ENCODE measurements around the gene PUSL1.

DNA sequence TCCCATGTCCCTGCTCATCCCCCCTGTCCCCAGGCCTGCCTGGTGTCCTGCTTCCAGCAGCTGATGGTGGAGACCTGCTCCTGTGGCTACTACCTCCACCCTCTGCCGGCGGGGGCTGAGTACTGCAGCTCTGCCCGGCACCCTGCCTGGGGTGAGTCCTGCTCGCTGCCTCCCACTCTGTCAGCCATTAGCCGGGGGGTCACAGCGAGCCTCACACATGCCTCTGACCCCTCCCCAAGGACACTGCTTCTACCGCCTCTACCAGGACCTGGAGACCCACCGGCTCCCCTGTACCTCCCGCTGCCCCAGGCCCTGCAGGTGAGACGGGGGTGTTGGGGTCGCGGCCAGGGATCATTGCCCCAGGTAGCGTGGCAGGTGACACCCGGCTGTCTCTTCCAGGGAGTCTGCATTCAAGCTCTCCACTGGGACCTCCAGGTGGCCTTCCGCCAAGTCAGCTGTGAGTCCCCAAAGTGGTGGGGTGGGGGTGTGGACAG lies 18.1 kb upstream of the PUSL1 start:
- TF ChIP-seq, protein P1, sequence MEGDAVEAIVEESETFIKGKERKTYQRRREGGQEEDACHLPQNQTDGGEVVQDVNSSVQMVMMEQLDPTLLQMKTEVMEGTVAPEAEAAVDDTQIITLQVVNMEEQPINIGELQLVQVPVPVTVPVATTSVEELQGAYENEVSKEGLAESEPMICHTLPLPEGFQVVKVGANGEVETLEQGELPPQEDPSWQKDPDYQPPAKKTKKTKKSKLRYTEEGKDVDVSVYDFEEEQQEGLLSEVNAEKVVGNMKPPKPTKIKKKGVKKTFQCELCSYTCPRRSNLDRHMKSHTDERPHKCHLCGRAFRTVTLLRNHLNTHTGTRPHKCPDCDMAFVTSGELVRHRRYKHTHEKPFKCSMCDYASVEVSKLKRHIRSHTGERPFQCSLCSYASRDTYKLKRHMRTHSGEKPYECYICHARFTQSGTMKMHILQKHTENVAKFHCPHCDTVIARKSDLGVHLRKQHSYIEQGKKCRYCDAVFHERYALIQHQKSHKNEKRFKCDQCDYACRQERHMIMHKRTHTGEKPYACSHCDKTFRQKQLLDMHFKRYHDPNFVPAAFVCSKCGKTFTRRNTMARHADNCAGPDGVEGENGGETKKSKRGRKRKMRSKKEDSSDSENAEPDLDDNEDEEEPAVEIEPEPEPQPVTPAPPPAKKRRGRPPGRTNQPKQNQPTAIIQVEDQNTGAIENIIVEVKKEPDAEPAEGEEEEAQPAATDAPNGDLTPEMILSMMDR (IDR thresholded peaks at IDR 0.05; ENCODE audit: low read depth, low read length), result no peak
- TF ChIP-seq EZH2phosphoT487 (IDR thresholded peaks at IDR 0.05; ENCODE audit: low read depth), result no peak

Measured in OCI-LY3 (cell line).